Stomach (tissue), 4 donors: ENCODE results near the gene DVL3.

Source experiments
- EP300 ChIP-seq: sonication (generic); formaldehyde crosslinking; IDR thresholded peaks from one replicate; pipeline ENCODE4 v1.6.1; 2017; ENCODE audit warnings: antibody characterized with exemption
- POLR2A ChIP-seq, 4 donors: fragments of 450-650 bp; IDR thresholded peaks; one replicate each; pipeline ENCODE4 v1.6.1; 2016; ENCODE audit warnings: antibody characterized with exemption in 4 of 4, control low read depth in 2 of 4, mild to moderate bottlenecking in 1 of 4, moderate library complexity in 1 of 4
- TF ChIP-seq, protein P1 (sequence below), 7 experiments: fragments of 450-650 bp in 4 of 7; fragments of 200-600 bp in 3 of 7; sonication (generic) in 3 of 7; IDR thresholded peaks; one replicate each; pipeline ENCODE4 v1.5.1; 2016 to 2019; ENCODE audit warnings: antibody characterized with exemption in 7 of 7, control low read depth in 2 of 7, mild to moderate bottlenecking in 1 of 7

DNA sequence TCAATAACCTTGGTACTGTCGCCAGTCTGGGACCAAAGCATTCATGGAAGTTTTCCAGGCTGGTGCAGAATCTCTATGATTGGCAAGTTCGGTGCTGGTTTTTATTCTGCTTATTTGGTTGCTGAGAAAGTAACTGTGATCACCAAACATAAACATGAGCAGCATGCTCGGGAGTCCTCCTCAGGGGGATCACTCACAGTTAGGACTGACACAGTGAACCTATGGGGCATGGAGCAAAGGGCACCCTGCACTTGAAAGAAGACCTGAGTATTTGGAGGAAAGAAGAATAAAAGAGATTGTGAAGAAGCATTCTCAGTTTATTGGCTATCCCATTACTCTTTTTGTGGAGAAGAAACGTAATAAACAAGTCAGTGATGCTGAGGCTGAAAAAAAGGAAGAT, 39.2 kb upstream of the DVL3 start:
- TF ChIP-seq, protein P1, sequence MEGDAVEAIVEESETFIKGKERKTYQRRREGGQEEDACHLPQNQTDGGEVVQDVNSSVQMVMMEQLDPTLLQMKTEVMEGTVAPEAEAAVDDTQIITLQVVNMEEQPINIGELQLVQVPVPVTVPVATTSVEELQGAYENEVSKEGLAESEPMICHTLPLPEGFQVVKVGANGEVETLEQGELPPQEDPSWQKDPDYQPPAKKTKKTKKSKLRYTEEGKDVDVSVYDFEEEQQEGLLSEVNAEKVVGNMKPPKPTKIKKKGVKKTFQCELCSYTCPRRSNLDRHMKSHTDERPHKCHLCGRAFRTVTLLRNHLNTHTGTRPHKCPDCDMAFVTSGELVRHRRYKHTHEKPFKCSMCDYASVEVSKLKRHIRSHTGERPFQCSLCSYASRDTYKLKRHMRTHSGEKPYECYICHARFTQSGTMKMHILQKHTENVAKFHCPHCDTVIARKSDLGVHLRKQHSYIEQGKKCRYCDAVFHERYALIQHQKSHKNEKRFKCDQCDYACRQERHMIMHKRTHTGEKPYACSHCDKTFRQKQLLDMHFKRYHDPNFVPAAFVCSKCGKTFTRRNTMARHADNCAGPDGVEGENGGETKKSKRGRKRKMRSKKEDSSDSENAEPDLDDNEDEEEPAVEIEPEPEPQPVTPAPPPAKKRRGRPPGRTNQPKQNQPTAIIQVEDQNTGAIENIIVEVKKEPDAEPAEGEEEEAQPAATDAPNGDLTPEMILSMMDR (IDR thresholded peaks at IDR 0.05) = no peak
- TF ChIP-seq EP300 = no peak
- no peak for TF ChIP-seq POLR2A (IDR thresholded peaks at IDR 0.05)
